Aorta (tissue), 5 donors: Measurements from ENCODE around the gene MACROD2. TPM values are rescaled to one million over a fixed set of nuclear protein-coding genes. Genes with fewer than 3 reads are reported as not detected.

Source experiments
- ATAC-seq: fragments of 200-7000 bp; cut with Tn5 transposase; one replicate; pipeline ENCODE4 v1.9.1; 2022; ENCODE audit warnings: moderate library complexity; ENCODE audit not compliant: low FRiP score
- DNase-seq, 2 donors: peaks; one replicate each; pipeline ENCODE4 v3.0.0-alpha.2; 2020
- H3K27ac ChIP-seq, 2 donors: one replicate each; pipeline ENCODE4 v1.5.1; 2013; ENCODE audit warnings: low read length in 2 of 2, mild to moderate bottlenecking in 2 of 2, moderate library complexity in 2 of 2, control low read depth in 1 of 2, inconsistent platforms in 1 of 2, low read depth in 1 of 2
- H3K27me3 ChIP-seq, 2 donors: one replicate each; pipeline ENCODE4 v1.6.1; 2013; ENCODE audit warnings: control low read depth in 1 of 2, low read length in 1 of 2, mild to moderate bottlenecking in 1 of 2, moderate library complexity in 1 of 2; ENCODE audit not compliant: insufficient read depth in 2 of 2, control insufficient read depth in 1 of 2
- H3K36me3 ChIP-seq, 2 donors: one replicate each; pipeline ENCODE4 v1.6.1; 2013; ENCODE audit warnings: control low read depth in 1 of 2, low read length in 1 of 2, mild to moderate bottlenecking in 1 of 2; ENCODE audit not compliant: insufficient read depth in 2 of 2, control insufficient read depth in 1 of 2
- H3K4me1 ChIP-seq, 2 donors: one replicate each; pipeline ENCODE4 v1.6.1; 2013; ENCODE audit warnings: low read length in 2 of 2, control low read depth in 1 of 2, mild to moderate bottlenecking in 1 of 2, moderate library complexity in 1 of 2; ENCODE audit not compliant: insufficient read depth in 2 of 2, control insufficient read depth in 1 of 2
- H3K4me3 ChIP-seq, 2 donors: one replicate each; pipeline ENCODE4 v1.5.1; 2013; ENCODE audit warnings: low read length in 2 of 2, control low read depth in 1 of 2, mild to moderate bottlenecking in 1 of 2
- H3K9me3 ChIP-seq: one replicate; pipeline ENCODE4 v1.6.1; 2013; ENCODE audit warnings: mild to moderate bottlenecking, low read length; ENCODE audit not compliant: control insufficient read depth
- WGBS, 2 donors: extraction: QIAGEN DNeasy Blood & Tissue Kit; methylation state at CpG; one replicate each; pipeline ENCODE4 v1.1.7; 2013; 5-methylcytosine and 5-hydroxymethylcytosine counted together
- intact Hi-C, 2 donors: fragments of 100-400 bp; cut with DNase I; formaldehyde crosslinking; loops; one replicate each; pipeline versions ENCODE4 v1.14.2 to v1.15.0; 2022
- polyA plus RNA-seq, 2 donors: library from polyadenylated mRNA; stranded (reverse); fragments of 200-250 nt; gene quantifications; one replicate each; pipeline ENCODE4 v1.2.3, GENCODE V29; 2013
- total RNA-seq, 2 donors: library from RNA; stranded (reverse); fragmentation: NEBNext Ultra II Directional; extraction: Animal tissue kit (Norgen Biotek cat#: 25700); gene quantifications; one replicate each; pipeline ENCODE4 v1.2.1, GENCODE V29; 2021
- donor health status: healthy with polysubstance abuse.
- donor health status: Bipolar disorder and iron deficiency.
- donor health status: DM: no; HTN: no; CAD: no.
- donor health status: DM: no; HTN: no; CAD: no.
- donor health status: DM: yes; HTN: yes; CAD: no.

MACROD2 gene
- total and polyA plus RNA-seq, 4 donors = 0.90 to 11.2 (median 4.8) TPM

GRCh38 chr20:14688005-14688404 is 692.7 kb downstream of the MACROD2 start:
- no peak overlapping the region for H3K27ac ChIP-seq
- intact Hi-C loops = no loop called here
- ATAC-seq (no peak), DNase-seq (no peak)
- H3K36me3 ChIP-seq = no peaks in the 10 kb centered on the region
- WGBS, 2 donors = 48 to 63% methylated on average over 2 of the region's 2 CpGs
- no peaks in the 10 kb centered on the region for H3K9me3 ChIP-seq
- no peak overlapping the region for H3K4me3 ChIP-seq
- H3K4me1 ChIP-seq = no peaks in the 10 kb centered on the region
- no peaks in the 10 kb centered on the region for H3K27me3 ChIP-seq

GRCh38 chr20:14691994-14692393 is 696.7 kb downstream of the MACROD2 start:
- DNase-seq (no peak), ATAC-seq (no peak)
- Histone ChIP-seq H3K9me3 (no peaks in the 10 kb centered on the region), H3K27ac (no peak overlapping the region), H3K4me1 (no peaks in the 10 kb centered on the region), H3K36me3 (no peaks in the 10 kb centered on the region), H3K27me3 (no peaks in the 10 kb centered on the region), H3K4me3 (no peak overlapping the region)
- intact Hi-C loops = no loop called here
- WGBS, 2 donors = 81 to 82% methylated on average over 3 of the region's 3 CpGs

GRCh38 chr20:14696478-14696877 is 701.2 kb downstream of the MACROD2 start:
- Histone ChIP-seq H3K9me3 (no peaks in the 10 kb centered on the region), H3K27ac (no peak overlapping the region), H3K4me3 (no peak overlapping the region), H3K36me3 (no peaks in the 10 kb centered on the region), H3K27me3 (no peaks in the 10 kb centered on the region), H3K4me1 (no peaks in the 10 kb centered on the region)
- WGBS, 2 donors = 87 to 88% methylated on average over 3 of the region's 3 CpGs
- intact Hi-C loops = no loop called here
- DNase-seq (no peak), ATAC-seq (no peak)

- Histone ChIP-seq H3K4me3 (no peak overlapping the region), H3K27me3 (no peaks in the 10 kb centered on the region), H3K4me1 (no peaks in the 10 kb centered on the region), H3K9me3 (no peaks in the 10 kb centered on the region), H3K27ac (no peak overlapping the region), H3K36me3 (no peaks in the 10 kb centered on the region)
- DNase-seq = no peak
- intact Hi-C loops = no loop called here
- no peak for ATAC-seq
- WGBS, 2 donors = 68 to 70% methylated on average over 4 of the region's 4 CpGs
Measured at GRCh38 chr20:14696937-14697336, 701.6 kb downstream of the MACROD2 start.

- DNase-seq (no peak), ATAC-seq (no peak)
- Histone ChIP-seq H3K27me3 (no peaks in the 10 kb centered on the region), H3K27ac (no peak overlapping the region), H3K9me3 (no peaks in the 10 kb centered on the region), H3K4me3 (no peak overlapping the region), H3K36me3 (no peaks in the 10 kb centered on the region), H3K4me1 (no peaks in the 10 kb centered on the region)
- WGBS, 2 donors = 72 to 73% methylated on average over 4 of the region's 4 CpGs
- intact Hi-C loops = no loop called here
Measured at GRCh38 chr20:14698125-14698524, 702.8 kb downstream of the MACROD2 start.

GRCh38 chr20:14698605-14699373 is 703.5 kb downstream of the MACROD2 start:
- 88 to 91% methylated on average over 3 of the region's 3 CpGs for WGBS, 2 donors
- Histone ChIP-seq H3K27me3 (no peaks in the 10 kb centered on the region), H3K4me1 (no peaks in the 10 kb centered on the region), H3K27ac (no peak overlapping the region), H3K4me3 (no peak overlapping the region), H3K36me3 (no peaks in the 10 kb centered on the region), H3K9me3 (no peaks in the 10 kb centered on the region)
- no peak for ATAC-seq
- intact Hi-C loops = no loop called here
- DNase-seq = no peak

- no peak overlapping the region for H3K27ac ChIP-seq
- no peaks in the 10 kb centered on the region for H3K36me3 ChIP-seq
- no peak overlapping the region for H3K4me3 ChIP-seq
- ATAC-seq (peak; percentile 26), DNase-seq (no peak)
- no peaks in the 10 kb centered on the region for H3K4me1 ChIP-seq
- H3K27me3 ChIP-seq = no peaks in the 10 kb centered on the region
- intact Hi-C loops = no loop called here
- H3K9me3 ChIP-seq = no peaks in the 10 kb centered on the region
Measured at GRCh38 chr20:14700639-14700960, 705.3 kb downstream of the MACROD2 start.

GRCh38 chr20:14701326-14701725 is 706.0 kb downstream of the MACROD2 start:
- ATAC-seq (no peak), DNase-seq (no peak)
- intact Hi-C loops = no loop called here
- no peaks in the 10 kb centered on the region for H3K27me3 ChIP-seq
- H3K4me1 ChIP-seq = no peaks in the 10 kb centered on the region
- no peak overlapping the region for H3K27ac ChIP-seq
- H3K9me3 ChIP-seq = no peaks in the 10 kb centered on the region
- H3K4me3 ChIP-seq = no peak overlapping the region
- WGBS, 2 donors = 84 to 98% methylated on average over 4 of the region's 4 CpGs
- no peaks in the 10 kb centered on the region for H3K36me3 ChIP-seq

- Histone ChIP-seq H3K4me3 (no peak overlapping the region), H3K36me3 (no peaks in the 10 kb centered on the region), H3K27me3 (no peaks in the 10 kb centered on the region), H3K4me1 (no peaks in the 10 kb centered on the region), H3K9me3 (no peaks in the 10 kb centered on the region), H3K27ac (no peak overlapping the region)
- intact Hi-C loops = no loop called here
- no peak for DNase-seq
- 84 to 95% methylated on average over 5 of the region's 5 CpGs for WGBS, 2 donors
- ATAC-seq = no peak
Measured at GRCh38 chr20:14706555-14706954, 711.2 kb downstream of the MACROD2 start.
